OCI-LY3 (cell line): ENCODE data around the gene UMPS.

Source experiments
- EZH2phosphoT487 ChIP-seq: fragments of 200-600 bp; shearing (Covaris generic); IDR thresholded peaks from 2 replicates; pipeline ENCODE4 v1.6.1; 2018; ENCODE audit warnings: antibody characterized with exemption, mixed run types, low read depth
- TF ChIP-seq, protein P1 (sequence below): fragments of 200-600, 300-600 bp; sonication (generic); IDR thresholded peaks from 2 replicates; pipeline ENCODE4 v1.5.1; 2014; ENCODE audit warnings: antibody characterized with exemption, low read length, low read depth

DNA sequence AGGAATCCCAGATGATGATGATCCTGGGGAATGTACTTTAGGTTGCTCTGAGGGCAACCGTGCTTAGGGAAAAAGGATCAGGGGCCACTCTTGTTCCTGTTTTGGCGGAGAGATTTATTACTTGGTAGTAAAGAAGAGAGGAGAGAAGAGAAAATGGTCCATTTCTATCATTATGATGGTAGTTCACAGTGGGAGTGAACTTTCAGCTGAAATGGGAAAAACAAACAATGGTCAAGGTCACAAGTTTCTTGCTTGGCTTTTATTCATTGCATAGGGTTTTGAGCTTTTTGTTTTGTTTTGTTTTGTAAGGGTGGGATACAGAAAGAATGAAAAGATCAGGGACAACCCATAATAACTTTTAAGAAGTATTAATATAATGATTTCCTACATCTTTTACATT lies 7.7 kb upstream of the UMPS start:
- TF ChIP-seq, protein P1, sequence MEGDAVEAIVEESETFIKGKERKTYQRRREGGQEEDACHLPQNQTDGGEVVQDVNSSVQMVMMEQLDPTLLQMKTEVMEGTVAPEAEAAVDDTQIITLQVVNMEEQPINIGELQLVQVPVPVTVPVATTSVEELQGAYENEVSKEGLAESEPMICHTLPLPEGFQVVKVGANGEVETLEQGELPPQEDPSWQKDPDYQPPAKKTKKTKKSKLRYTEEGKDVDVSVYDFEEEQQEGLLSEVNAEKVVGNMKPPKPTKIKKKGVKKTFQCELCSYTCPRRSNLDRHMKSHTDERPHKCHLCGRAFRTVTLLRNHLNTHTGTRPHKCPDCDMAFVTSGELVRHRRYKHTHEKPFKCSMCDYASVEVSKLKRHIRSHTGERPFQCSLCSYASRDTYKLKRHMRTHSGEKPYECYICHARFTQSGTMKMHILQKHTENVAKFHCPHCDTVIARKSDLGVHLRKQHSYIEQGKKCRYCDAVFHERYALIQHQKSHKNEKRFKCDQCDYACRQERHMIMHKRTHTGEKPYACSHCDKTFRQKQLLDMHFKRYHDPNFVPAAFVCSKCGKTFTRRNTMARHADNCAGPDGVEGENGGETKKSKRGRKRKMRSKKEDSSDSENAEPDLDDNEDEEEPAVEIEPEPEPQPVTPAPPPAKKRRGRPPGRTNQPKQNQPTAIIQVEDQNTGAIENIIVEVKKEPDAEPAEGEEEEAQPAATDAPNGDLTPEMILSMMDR: no peak
- TF ChIP-seq EZH2phosphoT487: no peak
